Measurements from ENCODE around the gene CLEC11A.
"Not testable (repeated sequence)": the region's sequence is repeated elsewhere in the genome, so short reads cannot be mapped to it uniquely, and the experiment has no call there.

Gene CLEC11A

DNA sequence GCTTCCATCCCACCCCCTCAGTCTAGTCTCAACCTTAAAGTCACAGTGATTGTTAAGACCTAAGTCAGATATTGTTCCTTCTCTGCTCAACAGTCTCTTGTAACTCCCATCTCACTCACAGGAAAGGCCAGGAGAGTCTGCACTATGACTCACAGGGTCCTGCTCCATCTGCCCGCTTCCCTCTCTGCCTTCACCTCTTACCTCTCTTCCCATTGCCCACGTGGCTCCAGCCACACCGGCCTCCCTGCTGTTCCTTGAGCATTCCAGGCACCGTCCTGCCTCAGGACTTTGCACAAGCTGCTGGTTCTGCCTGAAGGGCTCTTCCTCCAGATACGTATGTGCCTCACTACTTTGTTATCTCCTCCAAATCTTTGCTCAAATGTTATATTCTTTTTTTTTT is 44.1 kb downstream of the CLEC11A start:
- intact Hi-C loops (cut with micrococcal nuclease); H3K9me3 Mint-ChIP-seq; H3K4me3 Mint-ChIP-seq; H3K4me1 Mint-ChIP-seq (ENCODE audit: low read depth); H3K27ac Mint-ChIP-seq; H3K36me3 Mint-ChIP-seq (ENCODE audit: low read depth); H3K27me3 Mint-ChIP-seq: not testable (repeated sequence)

DNA sequence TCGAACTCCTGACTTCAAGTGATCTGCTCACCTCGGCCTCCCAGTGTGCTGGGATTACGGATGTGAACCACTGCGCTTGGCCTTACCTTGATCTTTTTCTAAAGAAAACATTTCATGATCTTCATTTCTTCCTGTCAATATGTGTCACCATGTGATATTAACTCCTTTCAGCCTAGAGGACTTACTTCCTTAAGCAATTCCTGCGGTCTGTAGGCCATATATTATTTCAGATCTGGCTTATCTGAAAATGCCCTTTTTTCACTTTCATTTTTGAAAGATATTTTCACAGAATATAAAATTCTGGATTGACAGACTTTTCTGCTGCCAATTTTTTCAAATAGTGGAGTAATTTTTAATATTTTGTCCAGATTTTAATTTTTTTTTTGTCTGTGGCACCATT is 45.1 kb downstream of the CLEC11A start:
- H3K9me3 Mint-ChIP-seq, result no peaks in the 10 kb centered on the region
- H3K27ac Mint-ChIP-seq, result no peak overlapping the region
- no peaks in the 10 kb centered on the region for H3K36me3 Mint-ChIP-seq (ENCODE audit: low read depth)
- no peaks in the 10 kb centered on the region for H3K4me1 Mint-ChIP-seq (ENCODE audit: low read depth)
- H3K4me3 Mint-ChIP-seq, result no peak overlapping the region
- intact Hi-C loops (cut with micrococcal nuclease), result no loop called here
- peaks cover 6% of the 10 kb centered on the region for H3K27me3 Mint-ChIP-seq

DNA sequence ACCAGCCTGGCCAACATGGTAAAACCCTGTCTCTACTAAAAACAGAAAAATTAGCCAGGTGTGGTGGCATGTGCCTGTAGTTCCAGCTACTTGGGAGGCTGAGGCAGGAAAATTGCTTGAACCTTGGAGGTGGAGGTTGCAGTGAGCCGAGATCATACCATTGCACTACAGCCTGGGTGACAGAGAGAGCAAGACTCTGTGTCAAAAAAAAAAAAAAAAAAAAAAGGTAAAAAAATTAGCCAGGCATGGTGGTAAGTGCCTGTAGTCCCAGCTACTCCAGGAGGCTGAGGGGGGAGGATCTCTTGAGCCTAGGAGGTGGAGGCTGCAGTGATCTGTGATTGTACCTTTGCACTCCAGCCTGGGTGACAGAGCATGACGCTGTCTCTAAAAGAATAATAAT is 47.0 kb downstream of the CLEC11A start, which contains the start of gene GPR32:
Gene GPR32, plus strand, starts transcription at position 301 of the 400 bp plus-strand sequence. CDS start 137 bp downstream, outside the sequence.
- H3K4me1 Mint-ChIP-seq (ENCODE audit: low read depth); H3K9me3 Mint-ChIP-seq; H3K4me3 Mint-ChIP-seq; intact Hi-C loops (cut with micrococcal nuclease); H3K36me3 Mint-ChIP-seq (ENCODE audit: low read depth); H3K27ac Mint-ChIP-seq: not testable (repeated sequence)
- peaks cover 14% of the 10 kb centered on the region for H3K27me3 Mint-ChIP-seq

DNA sequence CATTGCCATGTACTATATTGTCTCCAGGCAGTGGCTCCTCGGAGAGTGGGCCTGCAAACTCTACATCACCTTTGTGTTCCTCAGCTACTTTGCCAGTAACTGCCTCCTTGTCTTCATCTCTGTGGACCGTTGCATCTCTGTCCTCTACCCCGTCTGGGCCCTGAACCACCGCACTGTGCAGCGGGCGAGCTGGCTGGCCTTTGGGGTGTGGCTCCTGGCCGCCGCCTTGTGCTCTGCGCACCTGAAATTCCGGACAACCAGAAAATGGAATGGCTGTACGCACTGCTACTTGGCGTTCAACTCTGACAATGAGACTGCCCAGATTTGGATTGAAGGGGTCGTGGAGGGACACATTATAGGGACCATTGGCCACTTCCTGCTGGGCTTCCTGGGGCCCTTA is 47.7 kb downstream of the CLEC11A start:
- Mint-ChIP-seq H3K36me3 (ENCODE audit: low read depth) (no peaks in the 10 kb centered on the region), H3K9me3 (no peaks in the 10 kb centered on the region), H3K4me3 (no peak overlapping the region), H3K4me1 (ENCODE audit: low read depth) (no peaks in the 10 kb centered on the region), H3K27ac (no peak overlapping the region), H3K27me3 (peaks cover 16% of the 10 kb centered on the region)
- intact Hi-C loops (cut with micrococcal nuclease), result no loop called here

DNA sequence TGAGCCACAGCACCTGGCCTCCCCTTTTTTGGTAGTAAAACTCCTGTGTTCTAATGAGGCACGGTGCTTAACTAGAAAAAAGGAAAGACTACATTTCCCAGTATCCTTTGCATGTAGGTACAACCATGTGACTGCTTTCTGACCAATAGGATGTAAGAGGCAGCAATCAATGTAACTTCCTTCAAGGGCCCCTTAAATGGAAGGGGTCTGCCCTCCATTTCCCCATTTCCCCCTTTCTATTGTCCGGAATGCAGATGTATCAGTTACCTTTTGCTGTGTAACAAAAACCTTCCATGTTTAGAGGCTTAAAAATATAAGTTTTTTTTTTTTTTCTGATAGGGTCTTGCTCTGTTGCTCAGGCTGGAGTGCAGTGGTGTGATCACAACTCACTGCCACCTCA is 49.3 kb downstream of the CLEC11A start:
- Mint-ChIP-seq H3K36me3 (ENCODE audit: low read depth) (no peaks in the 10 kb centered on the region), H3K27me3 (peaks cover 28% of the 10 kb centered on the region), H3K4me3 (no peak overlapping the region), H3K9me3 (no peaks in the 10 kb centered on the region), H3K4me1 (ENCODE audit: low read depth) (no peaks in the 10 kb centered on the region), H3K27ac (no peak overlapping the region)
- intact Hi-C loops (cut with micrococcal nuclease), result no loop called here

DNA sequence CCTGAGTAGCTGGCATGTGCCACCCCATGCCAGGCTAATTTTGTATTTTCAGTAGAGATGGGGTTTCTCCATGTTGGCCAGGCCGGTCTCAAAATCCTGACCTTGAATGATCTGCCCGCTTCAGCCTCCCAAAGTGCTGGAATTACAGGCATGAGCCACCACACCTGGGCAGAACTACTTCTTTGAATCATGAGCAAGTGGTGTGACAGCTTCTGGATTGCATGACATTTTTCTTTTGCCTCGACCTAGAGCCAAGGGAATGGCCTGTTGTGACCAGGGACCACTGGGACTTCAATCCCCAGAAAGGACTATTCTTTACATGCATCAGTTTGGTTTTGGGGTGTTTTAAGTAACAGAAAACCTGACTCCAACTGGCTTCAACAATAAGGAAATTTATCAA is 49.7 kb downstream of the CLEC11A start:
- H3K4me3 Mint-ChIP-seq; H3K27ac Mint-ChIP-seq; intact Hi-C loops (cut with micrococcal nuclease); H3K4me1 Mint-ChIP-seq (ENCODE audit: low read depth); H3K36me3 Mint-ChIP-seq (ENCODE audit: low read depth); H3K9me3 Mint-ChIP-seq: not testable (repeated sequence)
- H3K27me3 Mint-ChIP-seq, result peaks cover 32% of the 10 kb centered on the region

DNA sequence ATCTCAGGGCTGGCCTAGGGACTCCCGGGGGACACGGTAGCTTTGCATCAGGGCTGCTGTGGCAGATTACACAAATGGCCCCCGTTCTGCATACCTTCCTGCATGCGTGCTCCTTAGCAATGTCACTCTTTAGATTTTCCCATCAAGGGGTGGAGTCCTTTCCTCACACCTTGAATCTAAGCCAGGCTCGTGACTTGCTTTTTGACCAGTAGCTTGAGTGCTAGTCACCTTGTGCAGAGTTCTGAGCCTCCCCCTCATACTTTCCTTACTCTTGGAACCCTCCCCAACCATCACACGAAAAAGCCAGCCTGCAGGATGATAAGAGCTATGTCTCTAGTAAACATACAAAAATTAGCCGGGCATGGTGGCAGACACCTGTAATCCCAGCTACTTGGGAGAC is 50.3 kb downstream of the CLEC11A start:
- H3K9me3 Mint-ChIP-seq; H3K27ac Mint-ChIP-seq; intact Hi-C loops (cut with micrococcal nuclease): not testable (repeated sequence)

More for the DNA sequence above, 50.3 kb downstream of the CLEC11A start:
- peaks cover 38% of the 10 kb centered on the region for H3K27me3 Mint-ChIP-seq
- not testable (repeated sequence) for H3K36me3 Mint-ChIP-seq (ENCODE audit: low read depth); H3K4me3 Mint-ChIP-seq; H3K4me1 Mint-ChIP-seq (ENCODE audit: low read depth)

All from dendritic cell treated with granulocyte-macrophage colony-stimulating factor and Interleukin-4, amounts not matched to agents 40 ng/mL and 50 ng/mL, for 4 days (primary cell).